Measurements from ENCODE around the gene CNBD2.

Gene CNBD2

DNA sequence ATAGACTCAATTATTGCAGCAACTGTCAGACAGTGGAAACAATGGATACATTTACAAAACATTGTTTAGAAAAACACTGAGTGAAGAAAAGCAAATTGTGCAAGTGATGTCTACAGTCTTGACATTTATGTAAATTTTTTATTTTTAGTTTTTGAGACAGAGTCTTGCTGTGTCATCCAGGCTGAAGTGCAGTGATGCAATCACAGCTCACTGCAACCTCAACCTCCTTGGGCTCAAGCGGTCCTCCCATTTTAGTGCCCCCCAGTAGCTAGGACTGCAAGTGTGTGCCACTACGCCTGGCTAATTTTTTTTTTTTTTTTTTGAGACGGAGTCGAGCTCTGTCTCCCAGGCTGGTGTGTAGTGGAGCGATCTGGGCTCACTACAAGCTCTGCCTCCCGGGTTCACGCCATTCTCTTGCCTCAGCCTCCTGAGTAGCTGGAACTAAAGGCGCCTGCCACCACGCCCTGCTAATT is 9.7 kb downstream of the CNBD2 start:
- TF ChIP-seq NFIC (IDR thresholded peaks at IDR 0.05) (no peak), CREB1 (IDR thresholded peaks at IDR 0.05; ENCODE audit: low read depth) (no peak), ZBTB7A (IDR thresholded peaks at IDR 0.05; ENCODE audit: low read depth) (no peak), RAD21 (IDR thresholded peaks at IDR 0.05; ENCODE audit: low read depth) (no peak), CEBPB (IDR thresholded peaks at IDR 0.05) (no peak), FOXM1 (IDR thresholded peaks at IDR 0.05; ENCODE audit: borderline replicate concordance, low read depth) (no peak), EP300 (IDR thresholded peaks at IDR 0.05; ENCODE audit: borderline replicate concordance) (no peak), TAF1 (IDR thresholded peaks at IDR 0.05; ENCODE audit: low read depth) (no peak), EGR1 (IDR thresholded peaks at IDR 0.05) (no peak), TCF12 (IDR thresholded peaks at IDR 0.05; ENCODE audit: low read depth) (no peak)
- TF ChIP-seq, protein P1, sequence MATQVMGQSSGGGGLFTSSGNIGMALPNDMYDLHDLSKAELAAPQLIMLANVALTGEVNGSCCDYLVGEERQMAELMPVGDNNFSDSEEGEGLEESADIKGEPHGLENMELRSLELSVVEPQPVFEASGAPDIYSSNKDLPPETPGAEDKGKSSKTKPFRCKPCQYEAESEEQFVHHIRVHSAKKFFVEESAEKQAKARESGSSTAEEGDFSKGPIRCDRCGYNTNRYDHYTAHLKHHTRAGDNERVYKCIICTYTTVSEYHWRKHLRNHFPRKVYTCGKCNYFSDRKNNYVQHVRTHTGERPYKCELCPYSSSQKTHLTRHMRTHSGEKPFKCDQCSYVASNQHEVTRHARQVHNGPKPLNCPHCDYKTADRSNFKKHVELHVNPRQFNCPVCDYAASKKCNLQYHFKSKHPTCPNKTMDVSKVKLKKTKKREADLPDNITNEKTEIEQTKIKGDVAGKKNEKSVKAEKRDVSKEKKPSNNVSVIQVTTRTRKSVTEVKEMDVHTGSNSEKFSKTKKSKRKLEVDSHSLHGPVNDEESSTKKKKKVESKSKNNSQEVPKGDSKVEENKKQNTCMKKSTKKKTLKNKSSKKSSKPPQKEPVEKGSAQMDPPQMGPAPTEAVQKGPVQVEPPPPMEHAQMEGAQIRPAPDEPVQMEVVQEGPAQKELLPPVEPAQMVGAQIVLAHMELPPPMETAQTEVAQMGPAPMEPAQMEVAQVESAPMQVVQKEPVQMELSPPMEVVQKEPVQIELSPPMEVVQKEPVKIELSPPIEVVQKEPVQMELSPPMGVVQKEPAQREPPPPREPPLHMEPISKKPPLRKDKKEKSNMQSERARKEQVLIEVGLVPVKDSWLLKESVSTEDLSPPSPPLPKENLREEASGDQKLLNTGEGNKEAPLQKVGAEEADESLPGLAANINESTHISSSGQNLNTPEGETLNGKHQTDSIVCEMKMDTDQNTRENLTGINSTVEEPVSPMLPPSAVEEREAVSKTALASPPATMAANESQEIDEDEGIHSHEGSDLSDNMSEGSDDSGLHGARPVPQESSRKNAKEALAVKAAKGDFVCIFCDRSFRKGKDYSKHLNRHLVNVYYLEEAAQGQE (IDR thresholded peaks at IDR 0.05; ENCODE audit: low read depth) = no peak
- TF ChIP-seq, protein P2, sequence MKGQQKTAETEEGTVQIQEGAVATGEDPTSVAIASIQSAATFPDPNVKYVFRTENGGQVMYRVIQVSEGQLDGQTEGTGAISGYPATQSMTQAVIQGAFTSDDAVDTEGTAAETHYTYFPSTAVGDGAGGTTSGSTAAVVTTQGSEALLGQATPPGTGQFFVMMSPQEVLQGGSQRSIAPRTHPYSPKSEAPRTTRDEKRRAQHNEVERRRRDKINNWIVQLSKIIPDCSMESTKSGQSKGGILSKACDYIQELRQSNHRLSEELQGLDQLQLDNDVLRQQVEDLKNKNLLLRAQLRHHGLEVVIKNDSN (IDR thresholded peaks at IDR 0.05) = no peak
- TF ChIP-seq, protein P3, sequence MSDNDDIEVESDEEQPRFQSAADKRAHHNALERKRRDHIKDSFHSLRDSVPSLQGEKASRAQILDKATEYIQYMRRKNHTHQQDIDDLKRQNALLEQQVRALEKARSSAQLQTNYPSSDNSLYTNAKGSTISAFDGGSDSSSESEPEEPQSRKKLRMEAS (IDR thresholded peaks at IDR 0.05) = no peak

- TF ChIP-seq ZBTB7A (IDR thresholded peaks at IDR 0.05; ENCODE audit: low read depth) (no peak), FOXM1 (IDR thresholded peaks at IDR 0.05; ENCODE audit: borderline replicate concordance, low read depth) (no peak), EP300 (IDR thresholded peaks at IDR 0.05; ENCODE audit: borderline replicate concordance) (no peak), CREB1 (IDR thresholded peaks at IDR 0.05; ENCODE audit: low read depth) (no peak), RAD21 (IDR thresholded peaks at IDR 0.05; ENCODE audit: low read depth) (no peak), NFIC (IDR thresholded peaks at IDR 0.05) (no peak), TCF12 (IDR thresholded peaks at IDR 0.05; ENCODE audit: low read depth) (no peak), YY1 (IDR thresholded peaks at IDR 0.05; ENCODE audit: low read depth) (no peak)
- TF ChIP-seq, protein P2 (IDR thresholded peaks at IDR 0.05) = no peak
- TF ChIP-seq, protein P1 (IDR thresholded peaks at IDR 0.05; ENCODE audit: low read depth) = no peak
- TF ChIP-seq, protein P3 (IDR thresholded peaks at IDR 0.05) = no peak
These were observed 11.2 kb downstream of the CNBD2 start for GRCh38 chr20:35979544-35979943.

- TF ChIP-seq FOXM1 (IDR thresholded peaks at IDR 0.05; ENCODE audit: borderline replicate concordance, low read depth) (no peak), NFIC (IDR thresholded peaks at IDR 0.05) (no peak), CEBPB (IDR thresholded peaks at IDR 0.05) (no peak), YY1 (IDR thresholded peaks at IDR 0.05; ENCODE audit: low read depth) (no peak), RAD21 (IDR thresholded peaks at IDR 0.05; ENCODE audit: low read depth) (no peak), TAF1 (IDR thresholded peaks at IDR 0.05; ENCODE audit: low read depth) (no peak), EP300 (IDR thresholded peaks at IDR 0.05; ENCODE audit: borderline replicate concordance) (no peak), TEAD4 (IDR thresholded peaks at IDR 0.05) (no peak), EGR1 (IDR thresholded peaks at IDR 0.05) (no peak), CREB1 (IDR thresholded peaks at IDR 0.05; ENCODE audit: low read depth) (no peak), TCF12 (IDR thresholded peaks at IDR 0.05; ENCODE audit: low read depth) (no peak)
- TF ChIP-seq, protein P3 (IDR thresholded peaks at IDR 0.05) = no peak
- TF ChIP-seq, protein P1 (IDR thresholded peaks at IDR 0.05; ENCODE audit: low read depth) = no peak
These were observed 13.6 kb downstream of the CNBD2 start for GRCh38 chr20:35981969-35982368.

DNA sequence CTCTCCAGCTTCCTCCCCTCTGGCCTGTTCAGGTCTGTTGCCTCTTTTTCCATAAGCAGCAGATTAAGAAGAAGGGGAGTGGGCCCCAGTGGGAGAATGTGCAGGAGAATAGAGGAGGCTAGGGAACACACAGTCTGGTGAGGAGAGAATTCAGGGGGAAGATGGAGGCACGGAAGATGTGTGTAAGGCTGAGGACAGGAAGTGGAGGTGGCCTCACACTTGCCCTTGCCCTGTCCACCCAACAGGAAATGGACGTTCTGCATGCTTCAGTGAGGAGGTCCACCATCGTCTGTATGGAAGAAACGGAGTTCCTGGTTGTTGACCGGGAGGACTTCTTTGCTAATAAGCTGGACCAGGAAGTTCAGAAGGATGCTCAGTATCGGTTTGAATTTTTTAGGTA is 16.0 kb downstream of the CNBD2 start:
- TF ChIP-seq TAF1 (IDR thresholded peaks at IDR 0.05; ENCODE audit: low read depth) (no peak), ZBTB7A (IDR thresholded peaks at IDR 0.05; ENCODE audit: low read depth) (no peak), RAD21 (IDR thresholded peaks at IDR 0.05; ENCODE audit: low read depth) (no peak), CREB1 (IDR thresholded peaks at IDR 0.05; ENCODE audit: low read depth) (no peak), EGR1 (IDR thresholded peaks at IDR 0.05) (no peak), YY1 (IDR thresholded peaks at IDR 0.05; ENCODE audit: low read depth) (no peak)
- TF ChIP-seq, protein P1 (IDR thresholded peaks at IDR 0.05; ENCODE audit: low read depth) = no peak
- TF ChIP-seq, protein P2 (IDR thresholded peaks at IDR 0.05) = no peak

All from Ishikawa (cell line).